Fibroblast of peridontal ligament (primary cell): ENCODE results near the gene KPNA1.
"Not testable (repeated sequence)": the region's sequence is repeated elsewhere in the genome, so short reads cannot be mapped to it uniquely, and the experiment has no call there.

Source experiments
- DNase-seq: peaks from one replicate; pipeline ENCODE4 v3.0.0-alpha.2; 2010; ENCODE audit errors: extremely low read depth

The KPNA1 gene

DNA sequence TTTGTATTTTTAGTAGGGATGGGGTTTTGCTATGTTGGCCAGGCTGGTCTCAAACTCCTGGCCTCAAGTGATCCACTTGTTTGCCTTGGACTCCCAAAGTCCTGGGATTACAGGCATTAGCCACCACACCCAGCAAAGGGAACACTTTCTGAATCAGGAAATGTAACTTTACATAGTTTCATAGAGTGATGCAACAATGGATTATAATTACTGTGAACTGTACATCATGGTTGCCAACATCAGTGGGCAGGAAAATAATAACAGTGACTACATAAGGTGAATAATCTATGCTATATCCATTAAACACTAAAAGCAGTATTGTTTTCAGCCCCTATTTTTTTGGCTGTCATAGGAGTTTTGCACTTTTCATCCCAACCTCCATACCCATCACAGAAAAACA is 5.0 kb upstream of the KPNA1 start:
- DNase-seq = peak; percentile 38

DNA sequence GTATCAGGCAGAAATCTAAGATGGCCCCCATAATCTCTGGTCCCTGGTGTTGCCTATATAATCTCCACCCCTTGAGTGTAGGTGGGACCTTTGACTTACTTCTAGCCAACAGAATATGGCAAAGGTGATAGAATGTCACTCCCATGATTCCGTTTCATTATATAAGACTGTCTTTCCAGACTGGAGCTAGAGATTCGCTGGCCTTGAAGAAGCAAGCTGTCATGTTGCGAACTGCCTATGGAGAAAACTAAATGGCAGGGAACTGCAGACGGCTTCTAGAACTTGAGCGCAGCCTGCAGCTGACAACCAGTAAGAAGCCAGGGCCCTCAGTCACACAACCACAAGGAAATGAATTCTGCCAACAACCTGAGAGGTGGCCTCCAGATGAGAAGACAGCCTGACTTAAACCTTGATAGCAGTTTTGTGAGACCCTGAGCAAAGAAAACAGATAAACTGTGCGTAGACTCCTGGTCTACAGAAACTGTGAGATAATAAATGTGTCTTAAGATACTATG is 2.2 kb upstream of the KPNA1 start:
- DNase-seq = no peak

DNA sequence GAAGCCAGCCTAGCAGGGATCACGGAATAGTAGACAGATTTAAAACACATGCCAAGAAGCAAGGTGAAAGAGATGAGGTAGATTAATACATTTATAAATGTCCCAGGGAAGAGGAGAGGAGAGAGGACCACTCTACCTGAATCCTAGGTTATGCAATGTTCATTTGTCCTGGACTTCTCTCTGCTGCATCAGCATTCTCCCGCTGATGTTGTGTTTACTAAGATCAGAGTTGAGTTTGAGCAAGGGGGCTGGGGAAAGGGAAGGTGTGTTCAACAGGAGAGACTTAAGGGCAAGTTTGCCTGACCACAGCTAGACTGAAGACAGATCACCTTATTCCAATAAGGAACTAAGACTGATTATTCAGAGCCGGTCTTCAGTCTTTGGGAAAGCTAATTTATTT is 1.1 kb upstream of the KPNA1 start:
- DNase-seq = no peak

- no peak for DNase-seq
Observed at GRCh38 chr3:122515020-122515468, 305 bp upstream of the KPNA1 start.

GRCh38 chr3:122513386-122514122 is 1.2 kb downstream of the KPNA1 start:
- peak; percentile 72 for DNase-seq

GRCh38 chr3:122512284-122512683 is 2.5 kb downstream of the KPNA1 start:
- DNase-seq = no peak

- DNase-seq = no peak
Observed at GRCh38 chr3:122510878-122511535, 3.7 kb downstream of the KPNA1 start.

DNA sequence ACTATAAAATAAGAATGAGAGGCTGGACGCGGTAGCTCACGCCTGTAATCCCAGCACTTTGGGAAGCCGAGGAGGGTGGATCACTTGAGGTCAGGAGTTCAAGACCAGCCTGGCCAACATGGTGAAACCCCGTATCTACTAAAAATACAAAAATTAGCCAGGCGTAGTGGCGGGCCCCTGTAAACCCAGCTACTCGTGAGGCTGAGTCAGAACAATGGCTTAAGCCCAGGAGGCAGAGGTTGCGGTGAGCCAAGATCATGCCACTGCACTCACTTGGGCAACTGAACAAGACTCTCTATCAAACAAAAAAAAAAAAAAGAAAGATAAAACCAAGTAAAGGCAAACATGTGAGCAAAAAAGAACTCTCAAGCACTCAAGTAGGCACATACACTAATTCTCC is 5.8 kb downstream of the KPNA1 start:
- DNase-seq = not testable (repeated sequence)

DNA sequence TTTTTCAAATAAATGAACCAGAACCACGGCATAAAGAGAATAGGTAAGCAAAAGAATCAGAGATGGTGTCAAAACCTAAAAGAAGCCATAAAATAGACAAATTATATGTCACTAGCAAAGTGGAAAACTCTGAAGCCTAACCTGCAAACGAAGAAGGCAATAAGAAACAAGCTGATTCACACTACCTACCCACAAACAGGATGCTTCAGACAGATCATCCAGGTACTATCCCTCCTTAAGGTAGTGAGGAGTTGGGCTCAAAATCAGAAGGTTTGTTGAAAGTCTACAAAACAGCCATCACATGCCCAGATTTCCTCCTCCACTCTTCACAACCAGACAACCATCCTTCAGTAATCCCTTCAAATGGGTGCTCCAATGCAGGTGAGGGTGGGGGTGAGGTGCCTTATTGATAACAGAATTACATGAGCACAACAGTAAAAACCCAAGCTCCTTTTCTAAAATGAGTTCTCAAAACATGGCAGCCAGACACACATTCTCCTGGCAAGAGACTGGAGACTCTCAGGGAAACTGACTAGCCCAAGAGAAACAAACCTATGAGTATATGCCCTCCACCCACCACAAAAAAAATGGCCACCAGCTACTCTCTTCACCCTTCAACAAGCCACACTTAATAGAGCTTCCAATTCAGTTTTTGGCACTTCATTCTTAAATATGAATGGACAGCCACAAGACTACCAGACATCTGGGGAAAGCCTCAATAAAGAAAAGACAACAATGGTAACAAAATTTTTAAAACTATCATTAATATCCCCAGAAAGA is 6.4 kb downstream of the KPNA1 start:
- no peak for DNase-seq

DNA sequence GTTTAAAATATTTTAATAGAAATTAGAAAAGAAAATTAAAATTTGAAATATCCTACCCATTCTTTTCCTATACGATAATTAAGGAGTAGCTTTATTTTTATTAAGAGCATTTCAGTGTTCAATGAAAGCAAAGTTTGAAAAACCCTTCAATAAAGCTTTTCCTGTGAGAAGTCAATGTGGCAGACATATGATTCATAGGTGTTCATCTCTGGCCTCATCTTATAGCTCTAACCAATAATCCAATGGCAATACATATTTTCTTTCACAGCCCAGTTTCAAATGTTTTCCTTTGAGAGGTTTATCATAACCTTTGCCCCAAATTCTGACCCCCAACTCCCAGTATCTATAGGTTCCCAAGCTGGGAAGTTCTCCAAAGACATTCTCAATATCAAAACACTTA is 8.3 kb downstream of the KPNA1 start:
- DNase-seq = no peak

DNA sequence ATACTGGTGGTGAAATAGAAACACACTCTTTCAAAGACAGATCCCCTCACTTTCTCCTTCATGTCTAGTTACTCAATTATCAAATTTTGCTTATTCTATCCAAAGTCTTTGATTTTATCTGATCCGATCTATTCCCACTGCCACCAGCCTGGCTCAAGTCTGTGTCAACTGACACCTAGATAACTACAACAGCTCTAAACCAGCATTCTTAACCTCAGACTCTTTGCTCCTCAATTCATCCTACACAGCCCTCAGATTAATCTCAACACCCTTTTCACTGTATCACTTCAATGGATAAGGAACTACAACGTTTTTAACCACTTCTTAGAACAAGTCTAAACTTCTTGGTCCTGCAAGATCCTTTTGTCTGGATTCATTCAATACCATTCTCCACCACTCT is 9.1 kb downstream of the KPNA1 start:
- no peak for DNase-seq

DNA sequence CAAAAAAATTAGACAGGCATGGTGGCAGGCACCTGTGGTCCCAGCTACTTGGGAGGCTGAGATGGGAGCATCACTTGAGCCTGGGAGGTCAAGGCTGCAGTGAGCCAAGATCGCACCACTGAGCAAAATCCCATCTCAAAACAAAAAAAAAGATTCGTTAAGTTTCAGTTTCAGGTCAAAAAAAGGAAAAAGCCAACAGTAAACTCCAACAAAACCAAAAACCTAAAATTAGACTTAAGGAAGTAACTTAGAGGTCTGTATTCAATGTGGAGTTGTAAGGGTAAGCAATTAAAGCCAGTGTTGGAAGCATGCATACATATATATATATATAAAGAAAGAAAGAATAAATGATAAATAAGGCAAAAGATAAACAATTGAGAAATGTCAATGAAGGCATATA is 11.8 kb downstream of the KPNA1 start:
- DNase-seq = no peak

DNA sequence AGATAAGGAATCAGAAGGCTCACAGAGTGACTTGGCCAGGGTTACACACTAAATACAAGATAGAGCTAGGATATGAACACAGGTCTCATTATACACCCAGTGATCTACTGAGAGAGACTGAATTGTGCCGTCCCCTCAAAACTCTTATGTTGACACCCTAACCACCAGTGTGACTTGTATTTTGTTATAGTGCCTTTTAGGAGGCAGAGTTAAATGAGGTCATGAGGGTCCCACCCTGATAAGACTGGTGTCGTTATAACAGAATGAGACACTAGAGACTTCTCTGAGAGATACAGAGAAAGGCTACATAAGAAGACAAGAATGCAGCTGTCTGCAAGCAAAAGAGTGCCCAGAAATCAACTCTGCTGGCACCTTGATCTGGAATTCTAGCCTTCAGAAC is 12.6 kb downstream of the KPNA1 start:
- no peak for DNase-seq

GRCh38 chr3:122500964-122501363 is 13.8 kb downstream of the KPNA1 start:
- not testable (repeated sequence) for DNase-seq

DNA sequence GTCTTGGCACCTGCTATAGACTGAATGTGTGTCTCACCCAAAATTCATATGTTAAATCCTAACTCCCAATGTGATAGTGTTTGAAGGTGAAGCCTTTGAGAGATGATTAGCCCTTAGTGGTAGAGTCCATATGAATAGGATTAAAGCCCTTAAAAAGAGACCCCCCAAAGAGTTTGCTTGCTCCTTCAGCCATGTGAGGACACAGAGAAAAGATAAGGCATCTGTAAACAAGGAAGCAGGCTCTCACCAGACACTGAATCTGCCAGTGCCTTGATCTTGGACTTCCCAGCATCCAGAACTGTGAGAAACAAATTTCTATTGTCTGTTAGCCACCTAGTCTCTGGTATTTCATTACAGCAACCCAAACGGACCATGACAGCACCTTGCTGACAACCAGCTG is 16.6 kb downstream of the KPNA1 start:
- DNase-seq = no peak

DNA sequence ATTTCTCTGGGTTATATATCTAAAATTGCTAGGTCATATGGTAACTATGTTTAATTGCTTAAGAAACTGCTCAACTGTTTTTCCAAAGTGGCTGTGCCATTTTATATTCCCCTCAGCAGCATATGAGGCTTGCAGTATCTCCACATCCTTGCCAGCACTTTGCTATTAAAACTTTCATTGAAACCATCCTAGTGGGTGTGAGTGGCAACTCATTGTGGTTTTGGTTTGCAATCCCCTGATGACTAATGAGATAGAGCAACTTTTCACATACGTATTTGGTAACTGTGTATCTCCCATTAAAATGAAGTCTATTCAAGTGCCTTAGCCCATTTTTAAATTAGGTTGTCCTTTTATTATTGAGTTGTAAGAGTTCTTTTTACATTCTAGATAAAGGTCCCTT is 17.3 kb downstream of the KPNA1 start:
- peak; percentile 95 for DNase-seq

DNA sequence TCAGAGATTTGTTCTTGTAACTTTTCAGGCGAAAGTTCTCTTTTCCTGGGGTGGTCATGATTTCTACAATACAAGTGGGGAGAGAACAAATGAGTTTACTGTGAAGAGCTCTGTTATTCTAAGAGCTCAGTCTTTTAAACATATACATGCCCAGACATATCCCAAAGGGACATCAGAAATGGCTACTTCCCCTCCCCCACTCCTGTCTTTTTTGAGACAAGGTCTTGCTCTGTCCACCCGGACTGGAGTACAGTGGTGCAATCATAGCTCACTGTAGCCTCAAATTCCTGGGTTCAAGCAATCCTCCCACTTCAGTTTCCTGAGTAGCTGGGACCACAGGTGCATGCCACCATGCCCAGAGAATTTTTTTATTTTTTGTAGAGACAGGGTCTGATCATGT is 18.2 kb downstream of the KPNA1 start:
- DNase-seq = no peak

DNA sequence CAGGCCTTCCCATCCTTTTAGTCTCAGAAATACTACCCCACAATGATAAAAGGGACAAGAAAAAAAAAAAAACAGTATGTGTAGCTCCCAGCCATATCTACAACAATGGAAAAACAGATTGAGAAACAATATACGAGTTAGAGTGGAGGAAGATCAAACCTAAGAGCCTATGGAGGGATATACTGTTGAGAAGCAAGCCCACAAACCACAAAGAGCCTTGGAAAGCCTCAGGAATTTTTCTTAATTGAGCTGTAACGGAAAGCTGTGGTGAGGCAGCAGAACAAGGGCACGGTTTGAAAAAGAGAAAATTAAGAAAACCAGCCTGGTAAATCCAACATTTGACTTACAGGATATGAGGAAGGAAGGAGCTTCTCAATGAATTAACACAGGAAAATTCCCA is 21.4 kb downstream of the KPNA1 start:
- peak; percentile 91 for DNase-seq

GRCh38 chr3:122488262-122488973 is 26.3 kb downstream of the KPNA1 start:
- DNase-seq = no peak

DNA sequence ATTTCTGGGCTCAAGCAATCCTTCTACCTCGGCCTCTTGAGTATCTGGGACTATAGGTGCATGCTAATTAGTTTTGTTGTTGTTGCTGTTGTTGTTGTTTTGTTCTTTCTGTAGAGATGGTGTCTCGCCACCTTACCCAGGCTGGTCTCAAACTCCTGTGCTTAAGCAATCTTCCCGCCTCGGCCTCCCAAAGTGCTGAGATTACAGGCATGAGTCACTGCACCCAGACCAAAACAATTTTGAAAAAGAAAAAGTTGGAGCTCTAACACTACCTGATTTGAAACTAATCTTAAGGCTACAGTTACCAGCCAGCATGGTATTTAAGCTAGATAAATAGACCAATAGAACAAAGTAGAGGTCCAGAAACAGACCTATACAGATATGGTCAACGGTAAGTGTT is 29.8 kb downstream of the KPNA1 start:
- peak; percentile 60 for DNase-seq

DNA sequence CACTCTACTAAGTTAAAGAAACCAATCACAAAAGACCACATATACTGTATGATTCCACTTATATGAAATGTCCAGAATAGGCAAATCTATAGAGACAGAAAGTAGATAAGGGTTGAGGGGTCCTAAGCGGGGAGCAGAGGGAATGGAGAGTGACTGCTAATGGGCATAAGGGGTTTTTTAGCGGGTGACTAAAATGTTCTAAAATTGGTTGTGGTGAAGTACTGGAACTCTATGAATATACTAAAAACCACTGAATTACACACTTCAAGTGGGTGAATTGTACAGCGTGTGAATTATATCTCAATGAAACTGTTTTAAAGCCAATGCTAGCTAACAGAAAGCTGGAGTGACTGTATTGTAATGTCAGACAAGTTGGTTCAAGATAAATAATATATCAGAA is 33.3 kb downstream of the KPNA1 start:
- DNase-seq = no peak

DNA sequence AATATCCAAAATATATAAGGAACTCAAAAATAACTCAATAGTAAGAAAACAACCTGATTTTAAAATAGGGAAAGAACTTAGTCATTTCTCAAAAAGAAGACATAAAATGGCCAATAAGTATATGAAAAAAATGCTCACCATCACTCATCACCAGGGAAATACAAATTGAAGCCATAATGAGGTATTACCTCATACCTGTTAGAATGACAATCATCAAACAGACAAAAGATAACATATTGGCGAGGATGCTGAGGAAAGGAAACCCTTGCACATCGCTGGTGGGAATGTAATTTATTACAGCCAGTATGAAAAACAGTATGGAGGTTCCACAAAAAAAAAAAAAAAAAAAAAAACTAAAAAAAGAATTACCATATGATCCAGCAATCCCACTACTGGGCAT is 38.2 kb downstream of the KPNA1 start:
- no peak for DNase-seq
